Fibroblast of lung (primary cell): ENCODE results near the gene ADORA2B. TPM values are rescaled to one million over a fixed set of nuclear protein-coding genes. Genes with fewer than 3 reads are reported as not detected.
A peak's percentile ranks its signal among the peaks of the same experiment; 100 is the strongest.

Experiments used
- DNase-seq, 2 donors: peaks; one replicate each; pipeline versions ENCODE4 v3.0.0 to v3.0.0-alpha.2; 2010; ENCODE audit warnings: low read depth in 2 of 2
- H2AFZ ChIP-seq: 2 replicates; pipeline ENCODE4 v1.5.1; 2012; ENCODE audit warnings: low read length, control low read depth, inconsistent platforms
- H3K27ac ChIP-seq: 2 replicates; pipeline ENCODE4 v1.5.1; 2011; ENCODE audit warnings: low read length, control low read depth; ENCODE audit not compliant: insufficient read depth
- H3K27me3 ChIP-seq: 2 replicates; pipeline ENCODE4 v1.5.1; 2011; ENCODE audit warnings: mild to moderate bottlenecking, low read length; ENCODE audit not compliant: control insufficient read depth, insufficient read depth
- H3K36me3 ChIP-seq: 2 replicates; pipeline ENCODE4 v1.5.1; 2011; ENCODE audit warnings: low read length; ENCODE audit not compliant: control insufficient read depth, insufficient read depth
- H3K4me1 ChIP-seq: 2 replicates; pipeline ENCODE4 v1.5.1; 2011; ENCODE audit warnings: low read length; ENCODE audit not compliant: control insufficient read depth, insufficient read depth; ENCODE audit errors: extremely low read depth
- H3K4me2 ChIP-seq: 2 replicates; pipeline ENCODE4 v1.5.1; 2011; ENCODE audit warnings: low read length, control low read depth; ENCODE audit not compliant: insufficient read depth; ENCODE audit errors: extremely low read depth
- H3K4me3 ChIP-seq, 4 experiments: fragments of 200-600 bp in 1 of 4; sonication (generic) in 1 of 4; replicated peaks in 1 of 4; 2 replicates each; pipeline ENCODE4 v1.5.1; 2011 to 2016; ENCODE audit warnings: low read length in 4 of 4, low read depth in 3 of 4, mild to moderate bottlenecking in 3 of 4, control low read depth in 2 of 4, inconsistent platforms in 1 of 4, mixed read lengths in 1 of 4; ENCODE audit not compliant: insufficient read depth in 1 of 4; ENCODE audit errors: control extremely low read depth in 1 of 4
- H3K79me2 ChIP-seq: 2 replicates; pipeline ENCODE4 v1.5.1; 2012; ENCODE audit warnings: mild to moderate bottlenecking, low read length, inconsistent platforms; ENCODE audit not compliant: control insufficient read depth, insufficient read depth
- H3K9ac ChIP-seq: 2 replicates; pipeline ENCODE4 v1.5.1; 2011; ENCODE audit warnings: mild to moderate bottlenecking, low read length, control low read depth; ENCODE audit not compliant: insufficient read depth
- H3K9me3 ChIP-seq: 2 replicates; pipeline ENCODE4 v1.5.1; 2012; ENCODE audit warnings: low read depth, low read length; ENCODE audit not compliant: control insufficient read depth, insufficient read depth
- H4K20me1 ChIP-seq: 2 replicates; pipeline ENCODE4 v1.5.1; 2011; ENCODE audit warnings: low read length; ENCODE audit not compliant: control insufficient read depth, insufficient read depth; ENCODE audit errors: extremely low read depth
- CTCF ChIP-seq, 2 donors: IDR thresholded peaks in 1 of 2; conservative IDR thresholded peaks in 1 of 2; 1 replicate in 1 of 2; 2 replicates in 1 of 2; pipeline ENCODE4 v1.5.1; 2011 to 2012; ENCODE audit warnings: low read length in 2 of 2, control low read depth in 1 of 2, inconsistent platforms in 1 of 2, low read depth in 1 of 2, mild to moderate bottlenecking in 1 of 2
- EZH2 ChIP-seq: IDR thresholded peaks from 2 replicates; pipeline ENCODE4 v1.5.1; 2012; ENCODE audit warnings: low read length, control low read depth, mild to moderate bottlenecking; ENCODE audit errors: missing control alignments
- polyA plus RNA-seq, 2 donors: library from polyadenylated mRNA; depleted of rRNA in 1 of 2; stranded (reverse) in 1 of 2; unstranded in 1 of 2; fragments of >200 nt; gene quantifications; 2 replicates each; pipeline ENCODE4 v1.2.1, GENCODE V29; 2011 to 2012; ENCODE audit warnings: missing spikeins in 1 of 2
- total RNA-seq: library from RNA; depleted of rRNA; stranded (reverse); fragments of >200 nt; gene quantifications from 2 replicates; pipeline ENCODE4 v1.2.1, GENCODE V29; 2014

ADORA2B gene
- total and polyA plus RNA-seq, 2 donors (not counting 1 experiment from before 2014, with no cell fraction given) = 3.1 to 17.2 TPM

GRCh38 chr17:15957608-15958307 is 12.8 kb downstream of the ADORA2B start:
- no peaks in the 10 kb centered on the region for H3K9me3 ChIP-seq
- no peaks in the 10 kb centered on the region for H3K36me3 ChIP-seq
- no peak for TF ChIP-seq CTCF (conservative IDR thresholded peaks at IDR 0.05 in 1 of 2, IDR thresholded peaks at IDR 0.05 in 1 of 2; ENCODE audit: low read depth in 1 of 2, low read length in 2 of 2)
- no peak for TF ChIP-seq EZH2
- H3K9ac ChIP-seq = no peak overlapping the region
- DNase-seq = no peak
- H3K27me3 ChIP-seq = no peaks in the 10 kb centered on the region
- no peak overlapping the region for H3K4me2 ChIP-seq
- H4K20me1 ChIP-seq = no peaks in the 10 kb centered on the region
- no peak overlapping the region for H2AFZ ChIP-seq
- H3K4me1 ChIP-seq = peaks cover 9% of the 10 kb centered on the region
- no peaks in the 10 kb centered on the region for H3K79me2 ChIP-seq
- no peak overlapping the region for H3K4me3 ChIP-seq
- H3K27ac ChIP-seq = no peak overlapping the region

- H2AFZ ChIP-seq = no peak overlapping the region
- no peaks in the 10 kb centered on the region for H3K79me2 ChIP-seq
- H3K4me3 ChIP-seq = no peak overlapping the region
- no peaks in the 10 kb centered on the region for H4K20me1 ChIP-seq
- peak overlapping the region; percentile 75 for H3K27ac ChIP-seq
- peak overlapping the region; percentile 62 for H3K4me2 ChIP-seq
- H3K9me3 ChIP-seq = no peaks in the 10 kb centered on the region
- no peaks in the 10 kb centered on the region for H3K36me3 ChIP-seq
- H3K9ac ChIP-seq = no peak overlapping the region
- no peak for DNase-seq
- H3K27me3 ChIP-seq = no peaks in the 10 kb centered on the region
- TF ChIP-seq EZH2 (no peak), CTCF (conservative IDR thresholded peaks at IDR 0.05 in 1 of 2, IDR thresholded peaks at IDR 0.05 in 1 of 2; ENCODE audit: low read depth in 1 of 2, low read length in 2 of 2) (no peak)
- H3K4me1 ChIP-seq = peaks cover 9% of the 10 kb centered on the region
Observed at GRCh38 chr17:15958484-15958854, 13.5 kb downstream of the ADORA2B start.

GRCh38 chr17:15963670-15964110 is 18.8 kb downstream of the ADORA2B start:
- DNase-seq = peak; percentile 60 to 91
- Histone ChIP-seq H3K9me3 (no peaks in the 10 kb centered on the region), H2AFZ (no peak overlapping the region), H3K27ac (no peak overlapping the region), H3K36me3 (no peaks in the 10 kb centered on the region), H3K79me2 (no peaks in the 10 kb centered on the region), H3K4me2 (no peak overlapping the region), H3K4me1 (peaks cover 11% of the 10 kb centered on the region), H3K9ac (no peak overlapping the region), H3K4me3 (no peak overlapping the region), H3K27me3 (no peaks in the 10 kb centered on the region), H4K20me1 (no peaks in the 10 kb centered on the region)
- TF ChIP-seq EZH2 (no peak), CTCF (conservative IDR thresholded peaks at IDR 0.05 in 1 of 2, IDR thresholded peaks at IDR 0.05 in 1 of 2; ENCODE audit: low read depth in 1 of 2, low read length in 2 of 2) (no peak)
